ENCODE data around the gene MRPL42. TPM values are rescaled to one million over a fixed set of nuclear protein-coding genes. Genes with fewer than 3 reads are reported as not detected.

Gene MRPL42
- total RNA-seq, 2 experiments from 2014 or later: 47.9 to 63.3 TPM

DNA sequence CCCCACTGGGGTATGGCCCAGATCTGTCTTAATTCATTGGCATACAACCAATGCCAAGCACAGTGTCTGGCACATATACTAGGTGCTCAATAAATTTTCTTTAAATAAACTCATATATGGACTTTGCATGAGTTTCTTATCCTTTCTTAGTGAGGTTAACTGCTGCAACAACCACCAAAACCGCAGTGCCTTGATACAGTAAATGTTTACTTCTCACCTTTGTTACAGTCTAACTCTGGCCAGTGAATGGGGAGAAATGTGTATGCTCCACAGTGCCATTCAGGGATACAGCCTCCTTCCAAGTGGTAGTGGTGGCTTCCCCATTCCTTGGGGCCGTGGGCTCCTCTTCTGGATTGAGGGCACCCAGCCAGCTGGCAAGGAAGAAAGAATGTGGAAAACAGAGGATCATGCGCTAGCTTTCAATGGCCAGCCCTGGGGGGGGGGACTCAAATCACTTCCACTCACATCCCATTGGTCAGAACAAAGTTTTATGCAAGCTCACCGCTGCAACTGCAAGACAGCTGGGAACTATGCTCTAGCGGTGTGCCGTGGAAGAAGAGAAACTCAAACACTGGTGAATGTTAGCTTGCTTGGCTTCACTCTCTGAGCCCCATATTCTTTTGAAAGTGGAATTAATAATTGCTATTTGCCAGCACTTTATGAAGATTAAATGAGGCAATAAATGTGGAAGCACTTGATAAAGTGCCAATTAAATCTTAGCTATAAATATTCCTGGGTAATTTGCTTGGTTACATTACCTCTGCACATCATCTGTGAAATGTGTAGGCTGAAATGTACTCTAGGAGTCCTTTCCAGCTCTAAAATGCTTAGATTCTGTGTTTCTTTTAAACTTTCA is 54.1 kb downstream of the MRPL42 start:
- DNase-seq: no peak
- Mint-ChIP-seq H3K4me1 (peaks cover 4% of the 10 kb centered on the region), H3K9me3 (ENCODE audit: low read depth) (no peaks in the 10 kb centered on the region), H3K27ac (no peak overlapping the region), H3K36me3 (no peaks in the 10 kb centered on the region), H3K27me3 (peaks cover 24% of the 10 kb centered on the region), H3K4me3 (no peak overlapping the region)
- ATAC-seq: no peak
- CTCF ChIA-PET: interaction anchor here (0.8 to 1.6 kb wide), 6 partner anchors 10 to 581 kb away, joined by 3 to 4 read pairs (median 3); no protein-coding TSS in a partner anchor

DNA sequence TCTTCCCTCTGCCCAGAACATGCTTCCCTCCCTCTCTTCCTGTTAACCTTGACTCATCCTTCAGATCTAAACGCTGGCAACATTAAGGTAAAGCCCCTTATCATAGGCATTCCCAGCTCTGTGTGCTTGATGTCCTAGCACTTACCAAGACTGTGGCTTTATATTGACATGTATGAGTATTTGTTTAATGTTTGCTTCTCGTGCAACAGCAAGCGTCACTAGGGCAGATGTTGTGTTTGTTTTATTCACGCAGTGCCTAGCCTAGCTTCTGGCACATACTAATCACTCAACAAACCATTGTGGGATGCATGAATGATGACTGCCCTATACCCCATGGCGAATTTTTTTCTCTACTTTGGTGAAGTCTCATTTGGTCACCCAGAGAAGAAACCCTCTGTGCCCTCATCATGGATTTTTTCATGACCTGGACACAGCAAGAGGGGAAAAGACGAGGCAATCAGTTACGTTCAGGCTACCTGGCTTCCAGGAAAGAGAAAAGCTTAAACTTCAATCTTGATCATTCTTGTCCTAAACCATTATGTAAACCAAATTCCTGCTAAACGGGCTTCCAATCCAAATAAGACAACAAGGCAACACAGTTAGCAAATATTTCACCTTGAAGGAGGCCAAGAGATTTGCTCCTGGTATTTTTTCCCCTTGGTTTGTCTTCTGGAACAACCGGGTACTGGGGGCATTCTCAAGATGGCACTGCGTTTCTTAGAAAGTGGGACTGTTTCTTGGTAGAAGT is 57.2 kb downstream of the MRPL42 start:
- Mint-ChIP-seq H3K27me3 (peaks cover 22% of the 10 kb centered on the region), H3K4me1 (peaks cover 4% of the 10 kb centered on the region), H3K27ac (no peak overlapping the region), H3K36me3 (no peaks in the 10 kb centered on the region), H3K4me3 (no peak overlapping the region), H3K9me3 (ENCODE audit: low read depth) (no peaks in the 10 kb centered on the region)
- CTCF ChIA-PET: interaction anchor here (0.7 to 1.0 kb wide), 3 partner anchors 38 to 577 kb away, joined by 4 to 5 read pairs (median 4); no protein-coding TSS in a partner anchor
- ATAC-seq: no peak
- DNase-seq: no peak

DNA sequence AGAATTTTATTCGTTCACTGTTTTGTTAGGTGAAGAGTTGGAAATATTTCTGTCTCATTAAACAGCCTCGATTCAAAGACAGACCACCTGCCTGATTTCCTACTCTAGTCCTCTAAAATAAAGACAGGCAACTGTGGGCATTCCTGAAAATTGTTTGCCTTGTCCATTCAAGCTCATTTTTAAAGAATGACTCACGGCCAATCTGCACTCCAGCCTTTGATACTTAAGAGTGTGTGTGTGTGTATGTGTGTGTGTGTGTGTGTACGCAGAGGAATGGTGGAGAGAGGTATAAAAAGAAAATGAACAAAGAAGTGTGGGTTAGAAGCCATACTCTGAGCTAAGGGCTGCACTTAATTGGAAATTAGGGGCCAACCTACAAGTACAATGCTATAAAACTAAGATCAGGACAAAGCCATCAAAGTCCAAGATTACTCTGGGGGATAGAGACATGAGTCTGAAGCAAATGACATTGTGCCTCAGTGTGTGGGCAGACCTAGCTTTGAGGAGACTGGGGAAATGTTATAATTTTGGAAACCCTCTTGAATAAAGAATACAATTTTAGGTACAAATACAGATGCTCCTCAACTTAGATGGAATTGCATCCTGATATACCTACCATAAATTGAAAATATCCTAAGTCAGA is 59.6 kb downstream of the MRPL42 start:
- Mint-ChIP-seq H3K27me3 (peaks cover 17% of the 10 kb centered on the region), H3K4me3 (no peak overlapping the region), H3K9me3 (ENCODE audit: low read depth) (no peaks in the 10 kb centered on the region), H3K4me1 (peaks cover 4% of the 10 kb centered on the region), H3K36me3 (no peaks in the 10 kb centered on the region), H3K27ac (no peak overlapping the region)
- CTCF ChIA-PET: interaction anchor here (1.1 to 2.0 kb wide), 5 partner anchors 10 to 575 kb away, joined by 3 to 10 read pairs (median 5); no protein-coding TSS in a partner anchor
- DNase-seq (no peak), ATAC-seq (no peak)

DNA sequence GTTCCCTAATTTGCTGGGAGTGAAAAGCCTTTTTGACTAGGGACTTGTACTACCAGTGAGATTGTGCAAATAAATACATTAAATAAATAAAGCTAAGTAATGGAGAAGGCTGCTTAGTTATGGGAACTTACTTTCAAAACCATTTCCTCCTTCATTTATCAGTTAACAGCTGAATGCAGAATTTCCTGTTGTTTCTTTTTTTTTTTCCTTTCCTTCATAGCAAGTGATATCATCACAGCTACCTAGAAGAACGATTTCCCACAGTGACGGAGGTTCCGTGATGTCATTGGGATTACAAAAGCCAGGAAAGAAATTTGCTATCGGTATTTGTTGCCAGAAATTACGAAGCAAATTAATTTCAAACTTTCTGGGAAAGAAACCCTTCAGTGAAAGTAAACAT is 63.0 kb downstream of the MRPL42 start:
- Mint-ChIP-seq H3K27me3 (peaks cover 7% of the 10 kb centered on the region), H3K4me3 (no peak overlapping the region), H3K9me3 (ENCODE audit: low read depth) (no peaks in the 10 kb centered on the region), H3K4me1 (peaks cover 3% of the 10 kb centered on the region), H3K27ac (no peak overlapping the region), H3K36me3 (no peaks in the 10 kb centered on the region)
- CTCF ChIA-PET: interaction anchor here (1.5 to 2.4 kb wide), 2 partner anchors 9 to 571 kb away, joined by 3 to 7 read pairs; no protein-coding TSS in a partner anchor
- DNase-seq: no peak
- no peak for ATAC-seq

DNA sequence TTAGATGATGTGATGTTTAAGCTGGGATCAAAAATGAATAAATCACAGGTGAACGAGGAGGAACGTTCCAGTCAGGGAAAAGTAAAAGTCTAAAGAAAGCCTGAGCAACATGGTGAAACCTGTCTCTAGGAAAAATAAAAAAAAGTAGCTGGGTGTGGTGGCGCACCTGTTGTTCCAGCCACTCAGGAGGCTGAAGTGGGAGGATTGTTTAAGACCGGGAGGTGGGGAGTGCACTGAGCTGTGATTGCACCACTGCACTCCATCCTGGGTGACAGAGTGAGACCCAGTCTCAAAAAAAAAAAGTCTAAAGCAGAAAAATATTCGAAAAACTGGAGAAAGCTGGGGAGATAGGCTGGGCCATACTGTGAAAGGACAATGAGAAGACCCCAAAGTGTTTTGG is 66.0 kb downstream of the MRPL42 start:
- no peaks in the 10 kb centered on the region for H3K36me3 Mint-ChIP-seq
- DNase-seq: no peak
- no peak overlapping the region for H3K27ac Mint-ChIP-seq
- CTCF ChIA-PET: interaction anchor here (0.8 to 1.9 kb wide), 2 partner anchors 26 to 569 kb away, joined by 4 to 6 read pairs; no protein-coding TSS in a partner anchor
- H3K4me1 Mint-ChIP-seq: peaks cover 9% of the 10 kb centered on the region
- H3K9me3 Mint-ChIP-seq (ENCODE audit: low read depth): no peaks in the 10 kb centered on the region
- no peak overlapping the region for H3K4me3 Mint-ChIP-seq
- peaks cover 4% of the 10 kb centered on the region for H3K27me3 Mint-ChIP-seq
- ATAC-seq: no peak

DNA sequence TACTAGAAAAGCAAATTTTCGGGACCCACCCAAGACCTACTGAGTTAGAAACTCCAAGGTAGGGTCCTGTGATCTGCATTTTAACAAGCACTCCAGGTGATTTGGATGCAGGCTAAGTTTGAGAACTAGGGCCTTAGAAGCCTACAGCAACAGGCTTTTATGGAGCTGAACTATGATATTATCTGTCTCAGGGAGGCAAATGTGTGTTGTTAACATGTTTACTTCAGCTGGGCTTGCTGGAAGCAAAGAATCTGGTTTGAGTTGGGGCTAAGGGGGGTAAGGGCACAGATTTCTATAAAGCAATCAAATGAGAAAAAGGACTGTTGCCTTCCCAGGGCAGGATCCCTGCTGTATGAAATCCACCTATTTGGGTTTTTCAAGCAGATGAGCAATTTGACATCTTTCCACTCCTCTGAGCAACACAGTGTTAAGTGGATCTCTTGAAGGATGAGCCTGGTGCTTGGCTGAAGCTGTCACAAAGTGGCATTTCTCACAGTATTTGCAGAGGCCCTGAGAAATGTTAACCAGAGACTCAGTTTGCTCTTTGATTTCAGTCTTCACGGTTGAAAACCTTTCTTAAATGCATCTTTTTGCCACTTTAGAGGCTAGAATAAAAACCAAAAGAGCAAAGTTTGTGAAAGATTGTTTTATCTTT is 68.9 kb downstream of the MRPL42 start:
- Mint-ChIP-seq H3K27ac (no peak overlapping the region), H3K27me3 (no peaks in the 10 kb centered on the region), H3K9me3 (ENCODE audit: low read depth) (no peaks in the 10 kb centered on the region), H3K4me1 (peaks cover 19% of the 10 kb centered on the region), H3K4me3 (no peak overlapping the region), H3K36me3 (peaks cover 2% of the 10 kb centered on the region)
- no peak for DNase-seq
- CTCF ChIA-PET: interaction anchor here (1.0 to 1.4 kb wide), 5 partner anchors 9 to 566 kb away, joined by 3 to 5 read pairs (median 3); no protein-coding TSS in a partner anchor
- no peak for ATAC-seq

DNA sequence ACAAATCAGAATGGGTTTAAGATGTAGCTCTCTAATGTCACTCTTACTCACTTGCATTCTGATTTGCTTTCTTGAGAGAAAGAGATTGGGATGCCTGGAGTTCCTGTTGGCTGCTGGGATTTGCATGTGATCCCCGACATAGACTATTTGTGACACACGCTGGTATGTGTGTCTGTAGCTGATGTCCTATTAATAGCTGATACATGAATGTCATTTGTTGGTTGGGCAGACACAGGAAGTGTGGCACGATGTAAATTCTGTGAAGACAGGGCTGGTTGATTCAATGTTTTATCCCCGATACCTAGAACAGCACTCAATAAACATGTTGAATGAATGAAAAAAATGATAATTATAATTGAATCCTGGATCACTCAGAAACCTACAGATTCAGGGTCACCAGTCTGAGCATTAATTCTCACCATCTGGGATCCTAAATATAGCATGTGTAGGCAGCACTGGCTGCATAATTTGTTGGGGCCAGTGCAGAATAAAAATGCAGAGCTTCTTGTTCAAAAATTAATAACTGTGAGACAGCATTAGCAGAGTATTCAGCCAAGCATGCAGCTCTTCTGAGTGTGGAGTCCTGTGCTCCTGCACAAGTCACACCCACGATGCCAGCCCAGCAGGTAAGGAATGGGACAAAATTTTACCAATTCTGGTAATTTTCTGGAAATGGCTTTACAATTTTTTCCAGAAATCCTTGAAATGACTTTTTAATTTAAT is 69.6 kb downstream of the MRPL42 start:
- H3K9me3 Mint-ChIP-seq (ENCODE audit: low read depth): no peaks in the 10 kb centered on the region
- no peak for DNase-seq
- no peaks in the 10 kb centered on the region for H3K27me3 Mint-ChIP-seq
- CTCF ChIA-PET: interaction anchor here (0.7 to 1.4 kb wide), 6 partner anchors 10 to 565 kb away, joined by 3 to 5 read pairs (median 3); no protein-coding TSS in a partner anchor
- no peak overlapping the region for H3K4me3 Mint-ChIP-seq
- H3K36me3 Mint-ChIP-seq: peaks cover 2% of the 10 kb centered on the region
- peak; percentile 33 for ATAC-seq
- peaks cover 26% of the 10 kb centered on the region for H3K4me1 Mint-ChIP-seq
- H3K27ac Mint-ChIP-seq: no peak overlapping the region

DNA sequence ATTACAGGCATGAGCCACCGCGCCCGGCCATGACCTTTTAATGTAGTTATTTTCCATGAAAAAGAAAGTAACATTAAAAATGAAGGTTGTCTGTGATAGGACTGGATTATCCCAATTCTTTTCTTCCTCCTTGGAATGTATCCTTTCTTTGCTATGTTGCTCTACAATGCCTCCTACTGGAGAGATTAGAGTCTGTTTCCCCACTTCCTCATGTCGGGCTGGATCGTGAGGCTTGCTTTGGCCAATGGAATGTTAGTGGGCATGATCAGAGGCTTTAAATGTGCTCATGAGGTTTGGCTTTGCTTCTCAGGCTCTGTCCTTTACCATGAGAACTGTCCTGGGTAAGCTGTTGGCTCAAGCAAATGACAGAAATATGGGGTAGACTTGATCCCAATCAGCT is 70.5 kb downstream of the MRPL42 start:
- CTCF ChIA-PET: interaction anchor here (0.7 kb wide), 1 partner anchor 72 kb away, joined by 3 read pairs; no protein-coding TSS in a partner anchor
- Mint-ChIP-seq H3K9me3 (ENCODE audit: low read depth) (no peaks in the 10 kb centered on the region), H3K36me3 (peaks cover 2% of the 10 kb centered on the region), H3K4me1 (peaks cover 31% of the 10 kb centered on the region), H3K27ac (no peak overlapping the region), H3K4me3 (no peak overlapping the region), H3K27me3 (no peaks in the 10 kb centered on the region)
- no peak for ATAC-seq
- DNase-seq: no peak

DNA sequence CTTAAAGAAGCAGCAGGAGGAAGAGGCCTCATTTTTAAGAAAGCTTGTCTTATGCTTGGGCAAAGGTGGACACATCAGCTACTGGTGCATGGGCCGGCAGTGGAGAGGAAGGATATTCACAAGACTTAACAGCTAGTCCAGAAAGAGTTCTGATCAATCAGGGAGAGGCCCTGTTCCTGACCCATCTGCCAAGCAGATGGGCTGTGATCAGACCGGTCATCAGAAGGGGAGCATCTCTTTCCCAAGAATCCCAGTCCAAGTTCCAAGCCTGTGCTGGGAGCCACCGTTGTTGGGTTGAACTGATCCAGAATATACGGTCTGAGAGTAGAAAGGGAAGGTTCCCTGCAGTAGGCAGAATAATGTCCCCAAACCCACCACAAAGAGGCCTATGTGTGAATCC is 72.5 kb downstream of the MRPL42 start:
- peaks cover 10% of the 10 kb centered on the region for H3K36me3 Mint-ChIP-seq
- peaks cover 31% of the 10 kb centered on the region for H3K4me1 Mint-ChIP-seq
- ATAC-seq (no peak), DNase-seq (no peak)
- H3K27ac Mint-ChIP-seq: no peak overlapping the region
- no peak overlapping the region for H3K4me3 Mint-ChIP-seq
- no peaks in the 10 kb centered on the region for H3K9me3 Mint-ChIP-seq (ENCODE audit: low read depth)
- no peaks in the 10 kb centered on the region for H3K27me3 Mint-ChIP-seq
- CTCF ChIA-PET: interaction anchor here (1.3 kb wide), 1 partner anchor 562 kb away, joined by 4 read pairs; no protein-coding TSS in a partner anchor

DNA sequence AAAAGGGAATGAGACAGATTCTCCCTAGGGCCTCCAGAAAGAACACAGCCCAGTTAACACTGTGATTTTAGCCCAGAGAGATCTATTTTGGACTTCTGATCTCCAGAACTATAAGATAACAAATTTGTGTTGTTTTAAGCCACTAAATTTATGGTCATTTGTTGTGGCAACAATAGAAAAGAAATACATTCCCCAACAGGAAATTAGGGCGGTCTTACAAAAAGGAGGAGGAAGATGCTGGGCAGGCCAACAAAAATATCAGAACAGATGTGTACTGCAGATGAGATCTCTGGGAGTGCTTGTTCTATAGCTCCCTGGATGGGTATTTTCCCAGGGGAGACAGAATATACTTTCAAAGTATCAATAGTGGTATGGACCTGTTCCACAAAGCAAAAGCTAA is 73.2 kb downstream of the MRPL42 start:
- H3K36me3 Mint-ChIP-seq: peaks cover 12% of the 10 kb centered on the region
- CTCF ChIA-PET: interaction anchor here (1.3 kb wide), 1 partner anchor 562 kb away, joined by 4 read pairs; no protein-coding TSS in a partner anchor
- ATAC-seq (no peak), DNase-seq (no peak)
- no peaks in the 10 kb centered on the region for H3K27me3 Mint-ChIP-seq
- no peak overlapping the region for H3K27ac Mint-ChIP-seq
- H3K9me3 Mint-ChIP-seq (ENCODE audit: low read depth): no peaks in the 10 kb centered on the region
- no peak overlapping the region for H3K4me3 Mint-ChIP-seq
- peaks cover 35% of the 10 kb centered on the region for H3K4me1 Mint-ChIP-seq

DNA sequence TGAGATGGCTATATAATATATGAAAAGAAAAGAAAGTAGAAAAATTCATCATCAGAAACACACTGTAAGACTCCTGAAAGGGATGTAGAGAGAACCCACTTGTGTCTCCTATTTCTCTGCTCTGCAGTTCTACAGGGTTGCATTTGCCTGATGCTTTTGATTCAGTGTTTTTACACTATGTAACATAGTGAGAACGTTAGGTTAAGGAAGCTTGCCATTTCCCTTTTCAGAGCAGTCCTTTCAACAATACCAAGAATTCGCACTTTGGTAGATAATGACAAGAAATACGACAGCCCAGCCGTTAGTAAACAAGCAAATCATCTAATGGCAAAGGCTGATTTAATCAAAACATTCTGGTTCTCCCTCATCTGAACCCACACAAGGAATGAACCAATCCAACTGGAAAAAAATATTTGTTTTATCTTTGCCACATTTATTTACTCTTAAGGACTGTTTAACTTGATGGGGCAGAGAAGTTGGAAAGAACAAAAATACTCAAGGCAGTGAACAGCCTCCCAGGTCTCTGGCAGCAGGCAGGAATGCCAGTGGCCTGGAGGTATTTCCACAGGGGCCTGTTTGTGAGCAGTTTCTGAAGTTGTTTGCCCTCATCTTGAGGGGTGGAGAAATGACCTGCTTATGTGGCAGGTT is 74.4 kb downstream of the MRPL42 start:
- peak; percentile 68 for ATAC-seq
- H3K4me1 Mint-ChIP-seq: peaks cover 38% of the 10 kb centered on the region

More for the DNA sequence above, 74.4 kb downstream of the MRPL42 start:
- Mint-ChIP-seq H3K36me3 (peaks cover 12% of the 10 kb centered on the region), H3K4me3 (no peak overlapping the region), H3K27me3 (no peaks in the 10 kb centered on the region), H3K9me3 (ENCODE audit: low read depth) (no peaks in the 10 kb centered on the region), H3K27ac (peak overlapping the region; percentile 72)
- no peak for DNase-seq
- CTCF ChIA-PET: interaction anchor here (1.3 to 1.9 kb wide), 2 partner anchors 28 to 560 kb away, joined by 3 to 5 read pairs; no protein-coding TSS in a partner anchor
